ENCODE measurements around the gene MOSPD3. TPM values are rescaled to one million over a fixed set of nuclear protein-coding genes. Genes with fewer than 3 reads are reported as not detected.

The MOSPD3 gene
- polyA plus RNA-seq, 1 of the 3 experiments (the other 2 are of a cell fraction): 61.7 TPM

DNA sequence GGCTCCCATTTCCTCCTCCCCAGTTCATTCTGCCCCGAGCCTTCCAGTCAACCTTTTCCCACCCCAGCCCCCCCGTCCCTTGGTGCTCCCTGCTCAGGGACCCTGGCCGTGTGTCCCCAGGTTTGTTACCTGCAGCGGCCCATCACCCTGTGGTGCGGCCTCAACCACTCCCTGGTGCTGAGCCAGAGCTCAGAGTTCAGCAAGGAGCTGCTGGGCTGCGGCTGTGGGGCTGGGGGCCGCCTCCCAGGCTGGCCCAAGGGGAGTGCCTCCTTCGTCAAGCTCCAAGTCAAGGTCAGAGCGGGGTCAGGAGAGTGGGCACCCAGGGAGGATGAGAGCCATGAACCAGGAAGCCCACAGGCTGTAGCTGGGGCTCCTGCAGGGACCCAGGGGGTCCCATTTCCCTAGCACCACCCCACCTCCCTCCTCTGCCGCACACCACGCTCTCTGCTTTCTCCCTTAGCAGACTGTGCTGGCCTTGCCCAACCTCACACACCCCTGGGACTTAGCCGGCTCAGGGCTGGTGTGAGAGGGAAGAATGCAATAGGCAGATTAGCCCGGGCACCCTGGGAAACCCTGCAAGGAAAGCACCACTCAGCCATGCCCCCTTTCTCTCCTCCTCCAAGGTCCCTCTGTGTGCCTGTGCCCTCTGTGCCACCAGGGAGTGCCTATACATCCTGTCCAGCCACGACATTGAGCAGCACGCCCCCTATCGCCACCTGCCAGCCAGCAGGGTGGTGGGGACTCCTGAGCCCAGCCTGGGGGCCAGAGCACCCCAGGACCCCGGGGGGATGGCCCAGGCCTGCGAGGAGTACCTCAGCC, 12.2 kb upstream of the MOSPD3 start:
- H3K9ac ChIP-seq: no peak overlapping the region
- no peak overlapping the region for H3K4me3 ChIP-seq (ENCODE audit: low read depth in 2 of 2, low read length in 1 of 2)
- no peaks in the 10 kb centered on the region for H4K20me1 ChIP-seq (ENCODE audit: insufficient read depth)
- H3F3A ChIP-seq (replicated peaks; ENCODE audit: insufficient read depth): peaks cover 7% of the 10 kb centered on the region
- H3K9me3 ChIP-seq: no peaks in the 10 kb centered on the region
- H2AFZ ChIP-seq (ENCODE audit: low read depth): no peak overlapping the region
- H3K79me2 ChIP-seq (ENCODE audit: insufficient read depth): peaks cover 18% of the 10 kb centered on the region
- H3K36me3 ChIP-seq (replicated peaks in 1 of 2; ENCODE audit: control insufficient read depth in 1 of 2, insufficient read depth in 2 of 2, low read length in 1 of 2): peaks cover under 1 to 2% of the 10 kb centered on the region in 2 experiments
- DNase-seq: peak; percentile 51
- POLR2A ChIA-PET: interaction anchor here (0.5 kb wide), 1 partner anchor 11 kb away, joined by 3 read pairs; no protein-coding TSS in a partner anchor
- no peaks in the 10 kb centered on the region for H3K27me3 ChIP-seq (ENCODE audit: insufficient read depth)
- WGBS (ENCODE audit: low lambda C conversion rate): 82% methylated on average over 16 of the region's 18 CpGs
- H3K27ac ChIP-seq (ENCODE audit: low read depth in 2 of 2, low read length in 1 of 2): peak overlapping the region in 1 of 2 experiments; percentile 32; a peak in 1 of 4 replicates
- H3K4me2 ChIP-seq: no peak overlapping the region
- peaks cover 10 to 21% of the 10 kb centered on the region in 2 experiments; a peak in 3 of 4 replicates for H3K4me1 ChIP-seq (ENCODE audit: control insufficient read depth in 1 of 2, insufficient read depth in 2 of 2, low read depth in 1 of 2, low read length in 1 of 2)
- CTCF ChIA-PET: interaction anchor here (0.7 to 2.0 kb wide), 6 partner anchors 9 to 117 kb away, joined by 3 to 10 read pairs (median 4); no protein-coding TSS in a partner anchor
- no peaks in the 10 kb centered on the region for H3K9me2 ChIP-seq
- TF ChIP-seq MXI1 (IDR thresholded peaks at IDR 0.05; ENCODE audit: low read depth, low read length) (no peak), EP300 (IDR thresholded peaks at IDR 0.05; ENCODE audit: borderline replicate concordance in 1 of 2, low read depth in 1 of 2, low read length in 1 of 2) (no peak), POLR2AphosphoS5 (IDR thresholded peaks at IDR 0.05; ENCODE audit: low read depth, low read length) (no peak), GATA2 (CRISPR knock-in tag; IDR thresholded peaks at IDR 0.05) (no peak), NFIC (IDR thresholded peaks at IDR 0.05; ENCODE audit: borderline replicate concordance) (no peak), RAD21 (IDR thresholded peaks at IDR 0.05; ENCODE audit: low read length) (no peak), RFX5 (IDR thresholded peaks at IDR 0.05; ENCODE audit: low read length) (no peak), RCOR1 (IDR thresholded peaks at IDR 0.05; ENCODE audit: low read length) (no peak)
- TF ChIP-seq, protein P1, sequence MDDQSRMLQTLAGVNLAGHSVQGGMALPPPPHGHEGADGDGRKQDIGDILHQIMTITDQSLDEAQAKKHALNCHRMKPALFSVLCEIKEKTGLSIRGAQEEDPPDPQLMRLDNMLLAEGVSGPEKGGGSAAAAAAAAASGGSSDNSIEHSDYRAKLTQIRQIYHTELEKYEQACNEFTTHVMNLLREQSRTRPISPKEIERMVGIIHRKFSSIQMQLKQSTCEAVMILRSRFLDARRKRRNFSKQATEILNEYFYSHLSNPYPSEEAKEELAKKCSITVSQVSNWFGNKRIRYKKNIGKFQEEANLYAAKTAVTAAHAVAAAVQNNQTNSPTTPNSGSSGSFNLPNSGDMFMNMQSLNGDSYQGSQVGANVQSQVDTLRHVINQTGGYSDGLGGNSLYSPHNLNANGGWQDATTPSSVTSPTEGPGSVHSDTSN (IDR thresholded peaks at IDR 0.05): no peak
- TF ChIP-seq, protein P2, sequence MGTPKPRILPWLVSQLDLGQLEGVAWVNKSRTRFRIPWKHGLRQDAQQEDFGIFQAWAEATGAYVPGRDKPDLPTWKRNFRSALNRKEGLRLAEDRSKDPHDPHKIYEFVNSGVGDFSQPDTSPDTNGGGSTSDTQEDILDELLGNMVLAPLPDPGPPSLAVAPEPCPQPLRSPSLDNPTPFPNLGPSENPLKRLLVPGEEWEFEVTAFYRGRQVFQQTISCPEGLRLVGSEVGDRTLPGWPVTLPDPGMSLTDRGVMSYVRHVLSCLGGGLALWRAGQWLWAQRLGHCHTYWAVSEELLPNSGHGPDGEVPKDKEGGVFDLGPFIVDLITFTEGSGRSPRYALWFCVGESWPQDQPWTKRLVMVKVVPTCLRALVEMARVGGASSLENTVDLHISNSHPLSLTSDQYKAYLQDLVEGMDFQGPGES (IDR thresholded peaks at IDR 0.05; ENCODE audit: low read depth, low read length): no peak
- TF ChIP-seq, protein P3, sequence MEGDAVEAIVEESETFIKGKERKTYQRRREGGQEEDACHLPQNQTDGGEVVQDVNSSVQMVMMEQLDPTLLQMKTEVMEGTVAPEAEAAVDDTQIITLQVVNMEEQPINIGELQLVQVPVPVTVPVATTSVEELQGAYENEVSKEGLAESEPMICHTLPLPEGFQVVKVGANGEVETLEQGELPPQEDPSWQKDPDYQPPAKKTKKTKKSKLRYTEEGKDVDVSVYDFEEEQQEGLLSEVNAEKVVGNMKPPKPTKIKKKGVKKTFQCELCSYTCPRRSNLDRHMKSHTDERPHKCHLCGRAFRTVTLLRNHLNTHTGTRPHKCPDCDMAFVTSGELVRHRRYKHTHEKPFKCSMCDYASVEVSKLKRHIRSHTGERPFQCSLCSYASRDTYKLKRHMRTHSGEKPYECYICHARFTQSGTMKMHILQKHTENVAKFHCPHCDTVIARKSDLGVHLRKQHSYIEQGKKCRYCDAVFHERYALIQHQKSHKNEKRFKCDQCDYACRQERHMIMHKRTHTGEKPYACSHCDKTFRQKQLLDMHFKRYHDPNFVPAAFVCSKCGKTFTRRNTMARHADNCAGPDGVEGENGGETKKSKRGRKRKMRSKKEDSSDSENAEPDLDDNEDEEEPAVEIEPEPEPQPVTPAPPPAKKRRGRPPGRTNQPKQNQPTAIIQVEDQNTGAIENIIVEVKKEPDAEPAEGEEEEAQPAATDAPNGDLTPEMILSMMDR (IDR thresholded peaks at IDR 0.05): no peak
- TF ChIP-seq, protein P4, sequence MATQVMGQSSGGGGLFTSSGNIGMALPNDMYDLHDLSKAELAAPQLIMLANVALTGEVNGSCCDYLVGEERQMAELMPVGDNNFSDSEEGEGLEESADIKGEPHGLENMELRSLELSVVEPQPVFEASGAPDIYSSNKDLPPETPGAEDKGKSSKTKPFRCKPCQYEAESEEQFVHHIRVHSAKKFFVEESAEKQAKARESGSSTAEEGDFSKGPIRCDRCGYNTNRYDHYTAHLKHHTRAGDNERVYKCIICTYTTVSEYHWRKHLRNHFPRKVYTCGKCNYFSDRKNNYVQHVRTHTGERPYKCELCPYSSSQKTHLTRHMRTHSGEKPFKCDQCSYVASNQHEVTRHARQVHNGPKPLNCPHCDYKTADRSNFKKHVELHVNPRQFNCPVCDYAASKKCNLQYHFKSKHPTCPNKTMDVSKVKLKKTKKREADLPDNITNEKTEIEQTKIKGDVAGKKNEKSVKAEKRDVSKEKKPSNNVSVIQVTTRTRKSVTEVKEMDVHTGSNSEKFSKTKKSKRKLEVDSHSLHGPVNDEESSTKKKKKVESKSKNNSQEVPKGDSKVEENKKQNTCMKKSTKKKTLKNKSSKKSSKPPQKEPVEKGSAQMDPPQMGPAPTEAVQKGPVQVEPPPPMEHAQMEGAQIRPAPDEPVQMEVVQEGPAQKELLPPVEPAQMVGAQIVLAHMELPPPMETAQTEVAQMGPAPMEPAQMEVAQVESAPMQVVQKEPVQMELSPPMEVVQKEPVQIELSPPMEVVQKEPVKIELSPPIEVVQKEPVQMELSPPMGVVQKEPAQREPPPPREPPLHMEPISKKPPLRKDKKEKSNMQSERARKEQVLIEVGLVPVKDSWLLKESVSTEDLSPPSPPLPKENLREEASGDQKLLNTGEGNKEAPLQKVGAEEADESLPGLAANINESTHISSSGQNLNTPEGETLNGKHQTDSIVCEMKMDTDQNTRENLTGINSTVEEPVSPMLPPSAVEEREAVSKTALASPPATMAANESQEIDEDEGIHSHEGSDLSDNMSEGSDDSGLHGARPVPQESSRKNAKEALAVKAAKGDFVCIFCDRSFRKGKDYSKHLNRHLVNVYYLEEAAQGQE (IDR thresholded peaks at IDR 0.05; ENCODE audit: low read depth, low read length): no peak
- TF ChIP-seq, protein P5, sequence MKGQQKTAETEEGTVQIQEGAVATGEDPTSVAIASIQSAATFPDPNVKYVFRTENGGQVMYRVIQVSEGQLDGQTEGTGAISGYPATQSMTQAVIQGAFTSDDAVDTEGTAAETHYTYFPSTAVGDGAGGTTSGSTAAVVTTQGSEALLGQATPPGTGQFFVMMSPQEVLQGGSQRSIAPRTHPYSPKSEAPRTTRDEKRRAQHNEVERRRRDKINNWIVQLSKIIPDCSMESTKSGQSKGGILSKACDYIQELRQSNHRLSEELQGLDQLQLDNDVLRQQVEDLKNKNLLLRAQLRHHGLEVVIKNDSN (IDR thresholded peaks at IDR 0.05; ENCODE audit: borderline replicate concordance, low read depth): no peak

Data from SK-N-SH (cell line).